Gastroesophageal sphincter (tissue), 4 donors: Measurements from ENCODE around the gene LCORL. TPM values are rescaled to one million over a fixed set of nuclear protein-coding genes. Genes with fewer than 3 reads are reported as not detected.
"Not testable (repeated sequence)": the region's sequence is repeated elsewhere in the genome, so short reads cannot be mapped to it uniquely, and the experiment has no call there.

Source experiments
- ATAC-seq: fragments of 150-250 bp; one replicate; pipeline ENCODE4 v1.9.1; 2016; ENCODE audit warnings: mild to moderate bottlenecking, moderate library complexity
- H3K27ac ChIP-seq, 4 donors: fragments of 200-600 bp; sonication (generic) in 3 of 4; 1 replicate in 3 of 4; 2 replicates in 1 of 4; pipeline ENCODE4 v1.5.1; 2016 to 2019
- H3K27me3 ChIP-seq: fragments of 200-600 bp; sonication (generic); one replicate; pipeline ENCODE4 v1.5.1; 2019
- H3K36me3 ChIP-seq, 2 donors: fragments of 200-600 bp; sonication (generic); one replicate each; pipeline ENCODE4 v1.5.1; 2019; ENCODE audit warnings: control low read depth in 1 of 2
- H3K4me1 ChIP-seq, 3 donors: fragments of 200-600 bp; sonication (generic); 1 replicate in 2 of 3; 2 replicates in 1 of 3; pipeline ENCODE4 v1.5.1; 2016 to 2019; ENCODE audit warnings: control low read depth in 2 of 3
- H3K4me3 ChIP-seq, 2 donors: fragments of 200-600 bp; sonication (generic); one replicate each; pipeline ENCODE4 v1.5.1; 2019; ENCODE audit warnings: mild to moderate bottlenecking in 1 of 2, moderate library complexity in 1 of 2
- H3K9me3 ChIP-seq, 3 donors: fragments of 200-600 bp; sonication (generic); one replicate each; pipeline ENCODE4 v1.5.1; 2017 to 2019; ENCODE audit warnings: control low read depth in 2 of 3
- EP300 ChIP-seq: sonication (generic); formaldehyde crosslinking; IDR thresholded peaks from one replicate; pipeline ENCODE4 v1.6.1; 2017; ENCODE audit warnings: antibody characterized with exemption, mild to moderate bottlenecking
- POLR2A ChIP-seq, 2 donors: fragments of 450-650 bp; IDR thresholded peaks; one replicate each; pipeline ENCODE4 v1.6.1; 2017; ENCODE audit warnings: antibody characterized with exemption in 2 of 2, mild to moderate bottlenecking in 2 of 2, moderate library complexity in 1 of 2
- POLR2AphosphoS5 ChIP-seq: sonication (generic); formaldehyde crosslinking; IDR thresholded peaks from one replicate; pipeline ENCODE4 v1.6.1; 2017; ENCODE audit warnings: antibody characterized with exemption
- WGBS, 2 donors: methylation state at CpG; one replicate each; pipeline ENCODE4 v1.1.5; 2018; ENCODE audit warnings: low coverage in 1 of 2; 5-methylcytosine and 5-hydroxymethylcytosine counted together
- total RNA-seq, 4 donors: library from RNA; depleted of rRNA; stranded (reverse); fragments of >200 nt; gene quantifications; one replicate each; pipeline ENCODE4 v1.1.0, GENCODE V29; 2016
- TF ChIP-seq, protein P1 (sequence below), 4 experiments: fragments of 200-600 bp in 2 of 4; fragments of 450-650 bp in 2 of 4; sonication (generic) in 1 of 4; IDR thresholded peaks; one replicate each; pipeline ENCODE4 v1.5.1; 2017 to 2019; ENCODE audit warnings: antibody characterized with exemption in 4 of 4, mild to moderate bottlenecking in 2 of 4, moderate library complexity in 2 of 4

The LCORL gene
- total RNA-seq, 4 donors from 2014 or later, result 8.5 to 14.7 (median 10.3) TPM

DNA sequence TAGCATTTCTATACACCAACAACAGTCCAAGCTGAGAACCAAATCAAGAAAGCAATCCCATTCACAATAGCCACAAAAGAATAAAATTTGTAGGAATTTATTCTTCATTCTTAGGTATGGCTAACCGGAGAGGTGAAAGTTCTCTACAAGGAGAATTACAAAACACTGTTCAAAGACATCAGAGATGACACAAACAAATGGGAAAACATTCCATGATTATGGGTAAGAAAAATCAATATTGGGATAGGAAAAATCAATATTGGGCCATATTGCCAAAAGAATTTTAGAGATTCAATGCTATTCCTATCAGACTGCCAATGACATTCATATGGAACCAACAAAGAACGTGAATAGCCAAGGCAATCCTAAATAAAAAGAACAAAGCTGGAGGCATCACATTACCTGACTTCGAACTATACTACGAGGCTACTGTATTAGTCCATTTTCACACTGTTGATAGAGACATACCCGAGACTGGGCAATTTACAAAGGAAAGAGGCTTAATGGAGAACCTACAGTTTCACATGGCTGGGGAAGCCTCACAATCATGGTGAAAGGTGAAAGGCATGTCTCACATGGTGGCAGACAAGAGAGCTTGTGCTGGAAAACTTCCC is 161.7 kb downstream of the LCORL start:
- Histone ChIP-seq H3K9me3 (peaks cover 0 to 7% (median 0%) of the 10 kb centered on the region in 3 donors), H3K36me3 (peaks cover 0 to 8% of the 10 kb centered on the region in 2 donors), H3K27ac (no peak overlapping the region), H3K4me3 (no peak overlapping the region), H3K27me3 (no peaks in the 10 kb centered on the region), H3K4me1 (no peaks in the 10 kb centered on the region)
- WGBS, 2 donors, result 92 to 100% methylated on average over 5 of the region's 5 CpGs
- no peak for TF ChIP-seq POLR2AphosphoS5
- TF ChIP-seq, protein P1, sequence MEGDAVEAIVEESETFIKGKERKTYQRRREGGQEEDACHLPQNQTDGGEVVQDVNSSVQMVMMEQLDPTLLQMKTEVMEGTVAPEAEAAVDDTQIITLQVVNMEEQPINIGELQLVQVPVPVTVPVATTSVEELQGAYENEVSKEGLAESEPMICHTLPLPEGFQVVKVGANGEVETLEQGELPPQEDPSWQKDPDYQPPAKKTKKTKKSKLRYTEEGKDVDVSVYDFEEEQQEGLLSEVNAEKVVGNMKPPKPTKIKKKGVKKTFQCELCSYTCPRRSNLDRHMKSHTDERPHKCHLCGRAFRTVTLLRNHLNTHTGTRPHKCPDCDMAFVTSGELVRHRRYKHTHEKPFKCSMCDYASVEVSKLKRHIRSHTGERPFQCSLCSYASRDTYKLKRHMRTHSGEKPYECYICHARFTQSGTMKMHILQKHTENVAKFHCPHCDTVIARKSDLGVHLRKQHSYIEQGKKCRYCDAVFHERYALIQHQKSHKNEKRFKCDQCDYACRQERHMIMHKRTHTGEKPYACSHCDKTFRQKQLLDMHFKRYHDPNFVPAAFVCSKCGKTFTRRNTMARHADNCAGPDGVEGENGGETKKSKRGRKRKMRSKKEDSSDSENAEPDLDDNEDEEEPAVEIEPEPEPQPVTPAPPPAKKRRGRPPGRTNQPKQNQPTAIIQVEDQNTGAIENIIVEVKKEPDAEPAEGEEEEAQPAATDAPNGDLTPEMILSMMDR (IDR thresholded peaks at IDR 0.05), result no peak
- TF ChIP-seq EP300, result no peak
- no peak for TF ChIP-seq POLR2A (IDR thresholded peaks at IDR 0.05)
- no peak for ATAC-seq

DNA sequence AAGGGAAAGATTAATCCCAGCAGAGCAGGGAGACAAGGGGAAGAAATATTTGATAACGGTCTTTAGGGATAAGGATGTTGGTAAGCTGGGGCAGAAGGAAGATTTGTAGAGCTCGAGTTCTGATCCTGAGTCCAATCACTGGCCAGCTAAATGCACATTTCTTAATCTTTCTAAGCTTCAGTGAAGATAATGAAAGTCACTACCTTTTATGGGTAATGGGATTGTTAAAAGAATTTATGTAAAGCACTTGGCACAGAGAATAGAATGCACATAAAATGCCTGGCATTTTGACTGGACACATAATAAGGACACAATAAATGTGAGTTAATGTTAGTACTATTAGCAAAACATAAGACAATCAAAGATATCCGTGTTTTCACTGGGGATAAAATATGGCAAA is 167.5 kb downstream of the LCORL start:
- ATAC-seq, result no peak
- Histone ChIP-seq H3K4me3 (no peak overlapping the region), H3K27me3 (no peaks in the 10 kb centered on the region), H3K36me3 (no peaks in the 10 kb centered on the region), H3K27ac (no peak overlapping the region), H3K4me1 (no peaks in the 10 kb centered on the region), H3K9me3 (peaks cover 0 to 2% (median 0%) of the 10 kb centered on the region in 3 donors)
- 45 to 65% methylated on average over 3 of the region's 3 CpGs for WGBS, 2 donors
- no peak for TF ChIP-seq EP300
- TF ChIP-seq POLR2A (IDR thresholded peaks at IDR 0.05), result no peak
- TF ChIP-seq, protein P1 (IDR thresholded peaks at IDR 0.05), result no peak
- no peak for TF ChIP-seq POLR2AphosphoS5

DNA sequence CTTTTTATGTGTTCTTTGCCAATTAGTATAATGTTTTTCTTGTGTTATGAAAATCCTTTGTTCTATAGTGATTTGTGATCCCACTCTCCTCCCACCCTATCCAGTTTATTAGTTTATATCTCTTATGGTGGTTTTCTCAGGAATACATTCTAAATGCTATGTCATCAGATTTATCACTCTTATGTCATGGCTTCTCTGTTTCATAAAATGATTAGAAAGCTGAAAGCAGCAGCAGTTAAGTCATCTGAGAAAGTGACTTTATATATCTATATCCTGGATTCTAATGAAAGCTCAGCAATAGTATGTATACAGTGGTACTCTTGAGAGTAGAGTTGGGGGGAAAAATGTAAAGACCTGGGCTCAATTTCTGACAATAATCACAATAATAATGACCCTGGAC is 169.6 kb downstream of the LCORL start:
- no peak overlapping the region for H3K4me3 ChIP-seq
- H3K36me3 ChIP-seq, result no peaks in the 10 kb centered on the region
- no peak overlapping the region for H3K27ac ChIP-seq
- peaks cover 0 to 12% (median 0%) of the 10 kb centered on the region in 3 donors for H3K9me3 ChIP-seq
- no peaks in the 10 kb centered on the region for H3K4me1 ChIP-seq
- TF ChIP-seq, protein P1 (IDR thresholded peaks at IDR 0.05), result no peak
- TF ChIP-seq POLR2AphosphoS5 (no peak), EP300 (no peak), POLR2A (IDR thresholded peaks at IDR 0.05) (no peak)
- ATAC-seq, result no peak
- H3K27me3 ChIP-seq, result no peaks in the 10 kb centered on the region

DNA sequence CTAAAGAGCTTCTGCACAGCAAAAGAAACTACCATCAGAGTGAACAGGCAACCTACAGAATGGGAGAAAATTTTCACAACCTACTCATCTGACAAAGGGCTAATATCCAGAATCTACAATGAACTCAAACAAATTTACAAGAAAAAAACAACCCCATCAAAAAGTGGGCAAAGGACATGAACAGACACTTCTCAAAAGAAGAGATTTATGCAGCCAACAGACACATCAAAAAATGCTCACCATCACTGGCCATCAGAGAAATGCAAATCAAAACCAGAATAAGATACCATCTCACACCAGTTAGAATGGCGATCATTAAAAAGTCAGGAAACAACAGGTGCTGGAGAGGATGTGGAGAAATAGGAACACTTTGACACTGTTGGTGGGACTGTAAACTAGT is 171.3 kb downstream of the LCORL start:
- not testable (repeated sequence) for H3K36me3 ChIP-seq, H3K27ac ChIP-seq, H3K4me3 ChIP-seq, H3K27me3 ChIP-seq, ATAC-seq, H3K4me1 ChIP-seq
- peaks cover 0 to 12% (median 0%) of the 10 kb centered on the region in 3 donors for H3K9me3 ChIP-seq
- WGBS, 2 donors, result 80 to 100% methylated on average over 1 of the region's 1 CpG

DNA sequence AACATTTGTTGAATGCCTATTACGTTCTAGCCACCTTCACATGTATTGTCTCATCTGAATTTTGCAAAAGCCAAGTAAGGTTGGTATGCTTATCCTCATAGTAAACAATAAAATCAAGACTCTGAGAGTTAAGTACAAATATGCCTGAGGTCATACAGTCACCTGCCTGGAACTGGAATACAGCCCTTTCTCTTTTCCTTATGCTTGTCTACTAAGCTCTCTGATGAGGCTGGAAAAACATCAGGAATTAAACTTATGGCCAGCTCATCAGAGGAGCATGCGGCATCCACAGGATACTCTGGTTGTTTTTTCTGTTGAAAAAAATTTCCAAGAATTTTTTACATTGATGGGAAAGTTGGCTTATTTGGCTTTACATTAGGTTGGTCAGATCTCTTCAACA is 175.3 kb downstream of the LCORL start:
- TF ChIP-seq, protein P1 (IDR thresholded peaks at IDR 0.05), result no peak
- TF ChIP-seq EP300 (no peak), POLR2AphosphoS5 (no peak), POLR2A (IDR thresholded peaks at IDR 0.05) (no peak)
- no peak for ATAC-seq

More for the DNA sequence above, 175.3 kb downstream of the LCORL start:
- H3K36me3 ChIP-seq, result no peaks in the 10 kb centered on the region
- H3K9me3 ChIP-seq, result peaks cover 0 to 12% (median 0%) of the 10 kb centered on the region in 3 donors
- H3K27ac ChIP-seq, result no peak overlapping the region
- WGBS, 2 donors, result 81 to 82% methylated on average over 2 of the region's 2 CpGs
- H3K4me1 ChIP-seq, result no peaks in the 10 kb centered on the region
- no peak overlapping the region for H3K4me3 ChIP-seq
- H3K27me3 ChIP-seq, result no peaks in the 10 kb centered on the region
